SK-N-MC (cell line): ENCODE results near the gene PARD6B.
"Not testable (repeated sequence)": the region's sequence is repeated elsewhere in the genome, so short reads cannot be mapped to it uniquely, and the experiment has no call there.

Experiments
- DNase-seq: peaks from one replicate; pipeline ENCODE4 v3.0.0-alpha.2; 2011; ENCODE audit warnings: low read depth, low spot score
- H3K27ac ChIP-seq: fragments of 200-600 bp; sonication (generic); 2 replicates; pipeline ENCODE4 v1.5.1; 2016; ENCODE audit warnings: mixed run types
- H3K36me3 ChIP-seq: fragments of 200-600 bp; sonication (generic); 2 replicates; pipeline ENCODE4 v1.6.1; 2017; ENCODE audit warnings: antibody characterized with exemption, low read length, mixed read lengths; ENCODE audit not compliant: insufficient read depth
- H3K4me3 ChIP-seq: fragments of 200-600 bp; sonication (generic); 2 replicates; pipeline ENCODE4 v1.5.1; 2016
- H3K9ac ChIP-seq: fragments of 200-600 bp; sonication (generic); 2 replicates; pipeline ENCODE4 v1.8.0; 2017; ENCODE audit warnings: mixed run types, mixed read lengths; ENCODE audit not compliant: insufficient read length
- H3K9me3 ChIP-seq: fragments of 200-600 bp; sonication (generic); 2 replicates; pipeline ENCODE4 v1.6.1; 2017; ENCODE audit warnings: low read depth, mild to moderate bottlenecking, antibody characterized with exemption, low read length, moderate library complexity, mixed read lengths
- EZH2 ChIP-seq: fragments of 200-600 bp; sonication (generic); IDR thresholded peaks from one replicate; pipeline ENCODE4 v1.6.1; 2017; ENCODE audit warnings: antibody characterized with exemption
- FOXP2 ChIP-seq: optimal IDR thresholded peaks from 2 replicates; pipeline ENCODE3; 2011; ENCODE audit warnings: mild to moderate bottlenecking, moderate library complexity; ENCODE audit not compliant: insufficient read depth; ENCODE audit errors: extremely low read length, control extremely low read depth
- POLR2AphosphoS5 ChIP-seq: IDR thresholded peaks from 2 replicates; pipeline ENCODE4 v1.6.1; 2012; ENCODE audit warnings: mild to moderate bottlenecking, low read depth, low read length, borderline replicate concordance

Gene PARD6B

GRCh38 chr20:50794846-50795634 is 63.7 kb downstream of the PARD6B start, which contains the start of gene BCAS4:
Gene BCAS4 (plus strand): TSS chr20:50795061. CDS start chr20:50795084, 23 bp downstream.
- TF ChIP-seq FOXP2 (no peak), POLR2AphosphoS5 (no peak), EZH2 (no peak)
- Histone ChIP-seq H3K27ac (no peak within 1 kb of the TSS), H3K4me3 (peak within 1 kb of the TSS; percentile 96), H3K9ac (peak within 1 kb of the TSS; percentile 59), H3K9me3 (no peaks in the 10 kb centered on the region), H3K36me3 (no peaks in the 10 kb centered on the region)
- DNase-seq: no peak

GRCh38 chr20:50797142-50797541 is 65.8 kb downstream of the PARD6B start:
- Histone ChIP-seq H3K9ac (no peak overlapping the region), H3K27ac (no peak overlapping the region)

GRCh38 chr20:50798650-50799049 is 67.3 kb downstream of the PARD6B start:
- H3K9me3 ChIP-seq: no peaks in the 10 kb centered on the region
- no peak overlapping the region for H3K4me3 ChIP-seq
- TF ChIP-seq POLR2AphosphoS5: no peak
- TF ChIP-seq EZH2: no peak
- TF ChIP-seq FOXP2: no peak
- peak overlapping the region; percentile 17; the same call in 1 of the 2 replicates for H3K27ac ChIP-seq
- no peaks in the 10 kb centered on the region for H3K36me3 ChIP-seq
- DNase-seq: no peak
- no peak overlapping the region for H3K9ac ChIP-seq

More at GRCh38 chr20:50797142-50797541, 65.8 kb downstream of the PARD6B start:
- Histone ChIP-seq H3K9me3 (no peaks in the 10 kb centered on the region), H3K4me3 (no peak overlapping the region), H3K36me3 (no peaks in the 10 kb centered on the region)
- TF ChIP-seq EZH2: no peak
- no peak for TF ChIP-seq POLR2AphosphoS5
- TF ChIP-seq FOXP2: no peak
- no peak for DNase-seq

DNA sequence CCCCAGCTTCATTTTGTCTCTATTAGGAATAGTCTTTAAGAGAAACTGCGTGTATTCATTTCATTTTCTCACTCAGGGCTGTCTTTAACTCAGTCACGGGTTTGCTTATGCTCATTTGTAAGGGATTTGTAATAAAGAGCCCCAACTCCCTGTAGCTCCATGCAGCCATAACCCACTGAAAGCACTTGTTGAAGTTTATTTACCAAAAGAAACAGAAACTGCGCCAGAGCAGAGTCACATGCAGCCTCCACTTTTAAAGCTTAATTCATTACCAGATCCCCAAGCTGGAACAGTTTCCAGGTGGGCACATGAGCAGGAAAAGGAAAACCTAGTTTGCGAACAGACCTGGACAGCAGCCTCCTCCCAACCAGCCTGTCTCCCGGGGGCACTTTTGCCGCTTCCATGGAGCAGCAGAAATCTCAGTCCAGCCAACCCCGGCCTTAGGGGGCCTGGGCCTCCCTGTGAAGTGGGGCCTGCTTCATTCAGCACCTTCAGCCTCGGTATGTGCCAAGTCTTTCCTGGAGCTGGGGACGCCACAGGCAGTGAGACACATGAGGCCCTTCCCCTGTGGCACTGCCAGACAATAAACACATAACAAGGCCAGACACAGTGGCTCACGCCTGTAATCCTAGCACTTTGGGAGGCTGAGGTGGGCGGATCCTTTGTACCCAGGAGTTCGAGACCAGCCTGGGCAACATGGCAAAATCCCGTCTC is 68.0 kb downstream of the PARD6B start:
- no peak for TF ChIP-seq POLR2AphosphoS5
- no peak for TF ChIP-seq EZH2
- TF ChIP-seq FOXP2: no peak
- no peak for DNase-seq
- no peak overlapping the region for H3K4me3 ChIP-seq
- no peaks in the 10 kb centered on the region for H3K36me3 ChIP-seq
- H3K27ac ChIP-seq: peak overlapping the region; percentile 17; the same call in 1 of the 2 replicates
- no peaks in the 10 kb centered on the region for H3K9me3 ChIP-seq
- H3K9ac ChIP-seq: no peak overlapping the region

DNA sequence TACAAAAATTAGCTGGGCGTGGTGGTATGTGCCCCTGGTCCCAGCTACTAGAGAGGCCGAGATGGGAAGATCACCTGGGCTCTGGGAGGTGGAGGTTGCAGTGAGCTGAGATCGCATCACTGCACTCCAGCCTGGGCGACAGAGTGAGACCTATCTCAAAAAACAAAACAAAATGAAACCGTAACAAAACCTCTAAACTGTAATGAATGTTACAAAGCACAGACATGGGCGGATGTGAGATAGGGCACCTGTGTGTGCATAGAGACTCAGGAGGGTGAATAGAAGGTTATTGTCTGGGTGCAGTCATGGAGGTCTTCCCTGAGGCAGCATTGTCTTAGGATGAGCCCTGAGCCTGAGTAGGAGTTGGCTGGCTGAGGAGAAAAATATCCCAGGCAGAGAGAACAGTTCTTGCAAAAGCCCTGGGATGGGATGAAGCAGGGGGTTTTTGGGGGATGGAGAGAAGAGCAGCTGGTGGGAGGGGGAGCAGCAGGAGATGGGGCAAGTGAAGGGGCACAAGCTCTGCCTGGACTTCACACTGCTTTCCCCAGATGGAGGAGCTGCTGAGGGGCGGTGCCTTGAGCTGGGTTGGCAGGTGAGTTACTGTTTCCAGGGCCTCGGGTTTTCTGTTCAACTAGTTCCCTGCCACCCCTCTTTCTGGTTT is 68.6 kb downstream of the PARD6B start:
- no peak for TF ChIP-seq EZH2
- H3K27ac ChIP-seq: no peak overlapping the region
- no peak overlapping the region for H3K4me3 ChIP-seq
- no peak overlapping the region for H3K9ac ChIP-seq
- no peak for DNase-seq
- H3K36me3 ChIP-seq: no peaks in the 10 kb centered on the region
- H3K9me3 ChIP-seq: no peaks in the 10 kb centered on the region

DNA sequence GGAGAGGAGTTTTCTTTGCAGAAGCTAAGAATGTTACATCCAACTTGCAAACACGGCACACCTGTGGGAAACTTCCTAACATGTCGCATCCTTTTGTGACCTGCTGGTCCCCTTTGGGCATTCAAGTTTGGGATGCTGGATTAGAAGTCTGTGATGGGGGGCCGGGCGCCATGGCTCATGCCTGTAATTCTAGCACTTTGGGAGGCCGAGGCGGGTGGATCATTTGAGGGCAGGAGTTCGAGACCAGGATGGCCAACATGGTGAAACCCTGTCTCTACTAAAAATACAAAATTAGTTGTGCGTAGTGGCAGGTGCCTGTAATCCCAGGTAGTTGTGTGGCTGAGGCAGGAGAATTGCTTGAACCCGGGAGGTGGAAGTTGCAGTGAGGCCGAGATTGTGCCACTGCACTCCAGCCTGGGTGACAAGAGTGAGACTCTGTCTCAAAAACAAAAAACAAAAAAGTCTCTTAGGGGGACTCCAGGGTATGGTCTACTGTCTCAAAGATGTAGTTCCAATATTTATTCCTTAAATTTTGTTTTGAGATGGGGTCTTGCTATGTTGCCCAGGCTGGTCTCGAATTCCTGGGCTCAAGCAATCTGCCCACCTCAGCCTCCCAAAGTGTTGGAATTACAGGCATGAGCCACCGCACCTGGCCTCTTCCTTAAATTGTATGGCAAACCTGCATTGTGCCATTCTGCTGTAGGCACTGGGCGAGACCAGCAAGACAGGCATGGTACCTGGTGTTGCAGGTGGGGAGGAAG is 69.8 kb downstream of the PARD6B start:
- not testable (repeated sequence) for H3K36me3 ChIP-seq, H3K9ac ChIP-seq, H3K4me3 ChIP-seq, DNase-seq, H3K9me3 ChIP-seq, H3K27ac ChIP-seq

DNA sequence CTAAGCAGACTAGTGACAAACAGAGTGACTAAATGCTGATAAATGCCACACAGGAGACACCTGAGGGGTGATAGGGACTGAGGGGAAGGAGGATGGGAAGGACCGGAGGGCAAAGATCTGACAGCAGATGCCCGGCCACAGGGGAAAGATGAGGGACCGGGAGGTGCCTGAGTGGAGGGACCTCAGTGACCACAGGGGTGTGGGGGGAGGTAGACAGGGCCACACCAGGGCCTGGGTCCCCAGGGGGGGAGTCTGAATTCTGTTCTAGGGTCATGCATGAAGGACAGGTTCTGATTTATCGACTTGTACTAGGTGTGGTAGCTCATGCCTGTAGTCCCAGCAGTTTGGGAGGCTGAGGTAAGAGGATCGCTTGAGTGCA is 70.4 kb downstream of the PARD6B start:
- no peak overlapping the region for H3K9ac ChIP-seq
- TF ChIP-seq FOXP2: no peak
- TF ChIP-seq EZH2: no peak
- TF ChIP-seq POLR2AphosphoS5: no peak

DNA sequence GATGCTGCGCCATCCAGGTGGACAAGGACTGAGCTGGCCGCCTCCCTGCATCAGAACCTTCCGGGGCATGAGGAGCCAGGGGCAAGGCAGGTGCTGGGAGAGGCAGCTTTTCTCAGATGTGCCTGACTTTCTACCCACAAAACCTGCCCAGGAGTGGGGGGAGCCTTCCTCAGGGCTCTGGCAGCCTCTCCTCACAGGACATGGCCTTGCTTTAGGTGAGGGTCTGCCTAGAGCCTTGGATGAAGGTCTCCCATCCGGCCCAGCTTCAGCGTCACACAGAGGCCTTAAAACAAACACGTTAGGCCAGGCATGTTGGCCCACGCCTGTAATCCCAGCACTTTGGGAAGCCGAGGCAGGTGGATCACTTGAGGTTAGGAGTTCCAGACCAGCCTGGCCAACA is 70.9 kb downstream of the PARD6B start:
- Histone ChIP-seq H3K9ac (no peak overlapping the region), H3K9me3 (no peaks in the 10 kb centered on the region), H3K4me3 (no peak overlapping the region), H3K27ac (no peak overlapping the region), H3K36me3 (no peaks in the 10 kb centered on the region)
- TF ChIP-seq FOXP2 (no peak), POLR2AphosphoS5 (no peak), EZH2 (no peak)
- no peak for DNase-seq

More for the DNA sequence above, 70.4 kb downstream of the PARD6B start:
- H3K9me3 ChIP-seq: no peaks in the 10 kb centered on the region
- no peak for DNase-seq
- no peak overlapping the region for H3K27ac ChIP-seq
- H3K4me3 ChIP-seq: no peak overlapping the region
- no peaks in the 10 kb centered on the region for H3K36me3 ChIP-seq
